HEK293 (cell line): ENCODE measurements around the gene INPP5A.

ENCODE experiments used
- CTCF ChIP-seq: fragments of 450-650 bp; formaldehyde crosslinking; IDR thresholded peaks from 2 replicates; pipeline ENCODE4 v1.5.1; 2016; ENCODE audit warnings: missing biosample characterization, missing genetic modification characterization
- INSM2 ChIP-seq: fragments of 450-650 bp; formaldehyde crosslinking; IDR thresholded peaks from 2 replicates; pipeline ENCODE4 v1.5.1; 2016; ENCODE audit warnings: missing biosample characterization, missing genetic modification characterization
- SCRT1 ChIP-seq: fragments of 450-650 bp; formaldehyde crosslinking; IDR thresholded peaks from 2 replicates; pipeline ENCODE4 v1.5.1; 2016; ENCODE audit warnings: missing biosample characterization, missing genetic modification characterization, borderline replicate concordance
- ZNF670 ChIP-seq: fragments of 450-650 bp; formaldehyde crosslinking; IDR thresholded peaks from 2 replicates; pipeline ENCODE4 v1.5.1; 2016; ENCODE audit warnings: missing biosample characterization, missing genetic modification characterization, low read depth

GRCh38 chr10:132777441-132777840 lies 239.9 kb downstream of the INPP5A start:
- no peak for TF ChIP-seq SCRT1
- no peak for TF ChIP-seq ZNF670 (tag by site-specific recombination)
- TF ChIP-seq CTCF (tag by site-specific recombination), result no peak
- no peak for TF ChIP-seq INSM2 (tag by site-specific recombination)
